ENCODE data around the gene FOXK1. TPM values are rescaled to one million over a fixed set of nuclear protein-coding genes. Genes with fewer than 3 reads are reported as not detected.

FOXK1 gene
- total RNA-seq (2022; extraction: Qiagen RNA extraction; ENCODE audit: low read depth): 12.4 to 14.8 TPM (median 12.6 TPM) in 5 replicates

GRCh38 chr7:4681886-4682620, at the start of gene FOXK1:
Gene FOXK1 (plus strand): TSS chr7:4682295. CDS start chr7:4682309, 14 bp downstream.

DNA sequence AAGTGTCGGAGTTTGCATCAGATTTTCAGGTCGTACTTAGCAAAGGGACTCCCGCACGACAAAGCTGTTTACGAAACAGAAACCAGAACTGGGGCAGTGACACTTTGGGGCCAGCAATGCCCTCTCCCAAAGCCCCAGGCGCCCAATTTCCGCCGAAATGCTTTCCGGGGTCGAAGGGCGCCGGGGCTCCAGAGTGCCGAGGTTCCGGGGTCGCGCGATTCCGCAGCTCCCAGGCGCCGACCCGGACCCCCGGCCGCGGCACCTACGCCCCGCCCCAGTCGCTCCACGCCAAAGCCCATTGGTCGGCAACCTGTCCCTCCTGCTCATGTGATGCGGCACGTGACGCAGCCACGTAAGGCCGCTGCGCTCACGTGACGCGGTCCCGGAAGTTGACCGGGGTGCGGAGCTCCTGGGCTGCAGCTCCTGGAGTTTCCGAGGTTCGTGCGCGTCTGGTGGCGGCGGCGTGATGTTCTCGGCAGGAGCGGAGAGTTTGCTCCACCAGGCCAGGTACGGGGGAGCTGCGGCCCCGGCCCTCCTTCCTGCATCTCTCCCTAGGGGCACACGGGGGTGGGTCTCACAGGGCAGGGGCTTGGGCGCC, 93.3 kb downstream of the FOXK1 start, which contains the start of gene AP5Z1:
AP5Z1 (plus strand) TSS at position 374 of the 598 bp plus-strand sequence; CDS start at position 467, 93 bp downstream.

Other genes with a start within 250 kb of the FOXK1 start
- gene AP5Z1, start 93.3 kb downstream of the FOXK1 start, total RNA-seq (2022; extraction: Qiagen RNA extraction; ENCODE audit: low read depth): 20.1 to 41.4 TPM (median 34.3 TPM) in 5 replicates
- not detected in 5 replicates for gene PAPOLB, start 179.7 kb downstream of the FOXK1 start, total RNA-seq (2022; extraction: Qiagen RNA extraction; ENCODE audit: low read depth)
- 1.2 to 2.4 TPM (median 1.6 TPM) in 5 replicates for gene RADIL, start 201.4 kb downstream of the FOXK1 start, total RNA-seq (2022; extraction: Qiagen RNA extraction; ENCODE audit: low read depth)